Muscle of arm (tissue), 14 donors: Measurements from ENCODE around the gene GHITM. TPM values are rescaled to one million over a fixed set of nuclear protein-coding genes. Genes with fewer than 3 reads are reported as not detected.
"Not testable (repeated sequence)": the region's sequence is repeated elsewhere in the genome, so short reads cannot be mapped to it uniquely, and the experiment has no call there.

Experiments used
- DNase-seq: peaks from one replicate; pipeline ENCODE4 v3.0.0-alpha.2; 2013
- long read RNA-seq, 11 donors: transcript quantifications; one replicate each; lab custom pipeline, GENCODE V29; 2026
- polyA plus RNA-seq, 12 donors: library from polyadenylated mRNA; unstranded; fragments of 120-200 nt; gene quantifications; one replicate each; pipeline ENCODE4 v1.2.1, GENCODE V29; 2013; ENCODE audit not compliant: insufficient read length in 12 of 12

Gene GHITM
- 100 to 1,000 TPM in 10 of 12 donors, 10 to 100 TPM in 1, not detected in 1; 80.3 to 133 (median 117) TPM for polyA plus RNA-seq
- long read RNA-seq, donor 1, transcript GHITM-201 (9 exons, 2,128 nt): major isoform, 53 of 156 reads
- long read RNA-seq, donor 1, partial matches to known transcripts: 103 of 156 reads
- long read RNA-seq, donor 1, other reads (novel, unspliced or antisense): 0 of 156 reads
- long read RNA-seq, donor 2, transcript GHITM-201 (9 exons, 2,128 nt): major isoform, 69 of 99 reads
- long read RNA-seq, donor 2, partial matches to known transcripts: 30 of 99 reads
- long read RNA-seq, donor 2, other reads (novel, unspliced or antisense): 0 of 99 reads
- long read RNA-seq, donor 3, transcript GHITM-201 (9 exons, 2,128 nt): major isoform, 21 of 56 reads
- long read RNA-seq, donor 3, partial matches to known transcripts: 35 of 56 reads
- long read RNA-seq, donor 3, other reads (novel, unspliced or antisense): 0 of 56 reads
- long read RNA-seq, donor 4, transcript GHITM-201 (9 exons, 2,128 nt): major isoform, 25 of 59 reads
- long read RNA-seq, donor 4, partial matches to known transcripts: 34 of 59 reads
- long read RNA-seq, donor 4, other reads (novel, unspliced or antisense): 0 of 59 reads
- long read RNA-seq, donor 5: 0 reads
- long read RNA-seq, donor 6, transcript GHITM-201 (9 exons, 2,128 nt): major isoform, 27 of 69 reads
- long read RNA-seq, donor 6, partial matches to known transcripts: 42 of 69 reads
- long read RNA-seq, donor 6, other reads (novel, unspliced or antisense): 0 of 69 reads
- long read RNA-seq, donor 7, transcript GHITM-201 (9 exons, 2,128 nt): major isoform, 36 of 66 reads
- long read RNA-seq, donor 7, partial matches to known transcripts: 30 of 66 reads
- long read RNA-seq, donor 7, other reads (novel, unspliced or antisense): 0 of 66 reads
- long read RNA-seq, donor 8, transcript GHITM-201 (9 exons, 2,128 nt): major isoform, 64 of 148 reads
- long read RNA-seq, donor 8, partial matches to known transcripts: 84 of 148 reads
- long read RNA-seq, donor 8, other reads (novel, unspliced or antisense): 0 of 148 reads
- long read RNA-seq, donor 9, transcript GHITM-201 (9 exons, 2,128 nt): major isoform, 27 of 63 reads
- long read RNA-seq, donor 9, partial matches to known transcripts: 36 of 63 reads
- long read RNA-seq, donor 9, other reads (novel, unspliced or antisense): 0 of 63 reads
- long read RNA-seq, donor 10, transcript GHITM-201 (9 exons, 2,128 nt): major isoform, 49 of 114 reads
- long read RNA-seq, donor 10, partial matches to known transcripts: 65 of 114 reads
- long read RNA-seq, donor 10, other reads (novel, unspliced or antisense): 0 of 114 reads
- long read RNA-seq, donor 11, transcript GHITM-201 (9 exons, 2,128 nt): major isoform, 67 of 150 reads
- long read RNA-seq, donor 11, partial matches to known transcripts: 83 of 150 reads
- long read RNA-seq, donor 11, other reads (novel, unspliced or antisense): 0 of 150 reads

GRCh38 chr10:84139126-84140035, at the start of gene GHITM:
GHITM (plus strand) TSS chr10:84139509; CDS start chr10:84141501, 1,992 bp downstream.
- peak; percentile 99 for DNase-seq

- peak; percentile 38 for DNase-seq
Measured at GRCh38 chr10:84095811-84096497, 43.4 kb upstream of the GHITM start.

GRCh38 chr10:84097787-84098353, 41.4 kb upstream of the GHITM start:
- DNase-seq: peak; percentile 7

- DNase-seq: no peak
Measured at GRCh38 chr10:84098667-84099066, 40.6 kb upstream of the GHITM start.

GRCh38 chr10:84101042-84101441, 38.3 kb upstream of the GHITM start:
- DNase-seq: no peak

GRCh38 chr10:84108797-84109196, 30.5 kb upstream of the GHITM start:
- DNase-seq: no peak

GRCh38 chr10:84109772-84110171, 29.5 kb upstream of the GHITM start:
- not testable (repeated sequence) for DNase-seq

- not testable (repeated sequence) for DNase-seq
Measured at GRCh38 chr10:84113468-84113867, 25.8 kb upstream of the GHITM start.

- DNase-seq: no peak
Measured at GRCh38 chr10:84114088-84114667, 25.1 kb upstream of the GHITM start.

- not testable (repeated sequence) for DNase-seq
Measured at GRCh38 chr10:84117204-84117603, 22.1 kb upstream of the GHITM start.

GRCh38 chr10:84117686-84118394, 21.5 kb upstream of the GHITM start:
- no peak for DNase-seq

GRCh38 chr10:84118395-84119006, 20.8 kb upstream of the GHITM start:
- DNase-seq: no peak

GRCh38 chr10:84123362-84123761, 15.9 kb upstream of the GHITM start:
- no peak for DNase-seq

- DNase-seq: not testable (repeated sequence)
Measured at GRCh38 chr10:84125910-84126784, 13.2 kb upstream of the GHITM start.

GRCh38 chr10:84126785-84127167, 12.5 kb upstream of the GHITM start:
- no peak for DNase-seq

- no peak for DNase-seq
Measured at GRCh38 chr10:84135836-84136235, 3.5 kb upstream of the GHITM start.

GRCh38 chr10:84137811-84138210, 1.5 kb upstream of the GHITM start:
- no peak for DNase-seq
